DMS153 treated with DMSO at 0.1 percent for 48 hours (cell line): Measurements from ENCODE around the gene MPZL2.

ENCODE experiments used
- DNase-seq: peaks from one replicate; lab custom pipeline; 2025; ENCODE audit not compliant: unreplicated experiment; lab: John Stamatoyannopoulos, UW

The MPZL2 gene

DNA sequence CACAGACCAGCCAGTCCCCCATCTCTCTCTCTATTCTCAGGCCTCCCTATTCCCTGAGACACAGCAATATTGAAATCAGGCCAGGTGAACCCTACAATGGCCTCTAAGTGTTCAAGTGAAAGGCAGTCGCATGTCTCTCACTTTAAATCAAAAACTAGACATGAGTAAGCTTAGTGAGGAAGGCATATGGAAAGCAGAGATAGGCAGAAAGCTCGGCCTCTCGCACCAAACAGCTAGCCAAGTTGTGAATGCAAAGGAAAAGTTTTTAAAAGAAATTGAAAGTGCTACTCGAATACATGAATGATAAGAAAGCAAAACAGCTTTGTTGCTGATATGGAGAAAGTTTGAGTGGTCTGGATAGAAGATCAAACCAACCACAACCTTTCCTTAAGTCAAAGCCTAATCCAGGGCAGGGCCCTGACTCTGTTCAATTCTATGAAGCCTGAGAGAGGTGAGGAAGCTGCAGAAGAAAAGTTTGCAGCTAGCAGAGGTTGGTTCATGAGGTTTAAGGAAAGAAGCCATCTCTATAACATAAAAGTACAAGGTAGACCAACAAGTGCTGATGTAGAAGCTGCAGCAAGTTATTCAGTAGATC, 19.8 kb upstream of the MPZL2 start:
- DNase-seq = no peak

DNA sequence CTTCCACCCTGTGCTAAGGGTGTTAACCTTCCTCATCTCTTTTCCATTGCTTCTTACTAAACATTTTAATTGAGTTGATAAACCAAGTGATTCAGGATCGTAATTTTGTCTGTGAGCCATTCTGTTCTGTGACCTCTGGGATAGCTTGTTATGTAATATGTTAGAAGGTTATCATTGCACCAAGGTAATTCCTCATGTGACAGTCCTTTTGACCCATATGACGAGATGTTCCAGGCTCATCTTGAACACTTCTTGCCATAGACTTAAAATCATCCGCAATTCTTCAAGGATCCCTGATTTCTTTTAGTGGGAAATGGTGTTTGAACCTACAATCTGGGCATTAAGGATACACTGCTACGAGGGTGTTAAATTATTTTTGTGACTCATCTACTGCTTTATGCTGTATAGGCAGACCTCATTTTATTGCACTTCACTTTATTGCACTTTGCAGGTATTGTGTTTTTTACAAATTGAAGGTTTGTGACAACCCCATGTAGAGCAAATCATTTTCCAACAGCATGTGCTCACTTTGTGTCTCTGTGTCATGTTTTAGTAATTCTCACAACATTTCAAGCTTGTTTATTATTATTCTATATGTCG, 19.0 kb upstream of the MPZL2 start:
- no peak for DNase-seq

DNA sequence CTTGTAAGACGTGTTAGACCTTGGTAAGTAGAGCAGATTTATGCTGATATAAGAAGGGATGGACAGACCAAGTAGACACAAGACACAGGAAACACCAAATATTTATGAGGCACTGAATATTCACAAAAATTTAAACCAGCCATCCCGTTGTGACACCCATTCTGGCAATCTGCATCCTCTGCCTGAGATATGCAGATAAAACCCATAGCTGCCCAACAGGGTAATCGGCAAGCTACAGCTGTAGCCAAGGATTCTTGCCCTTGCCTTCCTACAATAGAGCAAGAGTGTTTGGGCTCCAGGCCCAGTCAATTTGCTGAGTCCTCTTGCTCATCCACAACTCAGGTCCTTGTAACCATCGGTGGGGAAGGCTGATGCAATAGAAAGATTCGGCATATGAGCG, 18.5 kb upstream of the MPZL2 start:
- no peak for DNase-seq

DNA sequence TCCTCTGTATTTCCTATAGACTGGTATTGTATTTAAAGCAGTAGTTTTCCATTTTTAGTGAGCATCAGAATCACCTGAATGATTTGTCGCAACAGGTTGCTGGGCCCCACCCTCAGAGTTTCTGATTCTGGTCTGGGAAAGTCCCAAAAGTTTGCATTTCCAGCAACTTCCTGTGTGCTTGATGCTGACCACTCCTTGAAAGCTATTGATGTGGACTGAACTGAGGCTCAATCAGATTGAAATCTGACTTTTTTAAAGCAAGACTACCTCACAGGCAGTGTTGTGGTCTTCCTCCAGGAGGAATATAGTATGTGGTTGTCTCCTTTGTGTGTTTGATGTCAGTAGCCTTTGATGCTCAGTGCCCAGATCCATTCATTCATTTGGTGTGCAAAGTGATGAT, 17.2 kb upstream of the MPZL2 start:
- DNase-seq = no peak

DNA sequence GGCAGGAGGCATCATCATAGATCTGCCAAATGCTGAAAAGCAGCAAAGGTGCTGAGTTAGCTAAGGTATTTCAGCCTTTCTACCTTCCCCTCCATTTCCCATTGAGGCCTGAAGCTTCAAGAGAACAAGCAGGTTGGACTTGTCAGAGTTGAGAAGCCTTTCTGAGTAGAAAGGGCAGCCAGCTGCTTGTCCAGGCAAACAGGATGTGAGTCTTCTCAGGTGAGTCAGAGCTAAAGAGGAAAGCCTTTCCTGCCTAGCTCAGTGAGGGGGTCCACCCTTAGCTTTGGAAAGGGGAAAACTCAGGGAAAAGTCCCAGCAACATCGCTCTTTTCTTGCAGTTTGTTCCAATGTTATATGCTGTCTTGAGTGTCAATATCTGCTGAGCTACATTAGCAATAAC, 13.2 kb upstream of the MPZL2 start:
- DNase-seq = no peak

DNA sequence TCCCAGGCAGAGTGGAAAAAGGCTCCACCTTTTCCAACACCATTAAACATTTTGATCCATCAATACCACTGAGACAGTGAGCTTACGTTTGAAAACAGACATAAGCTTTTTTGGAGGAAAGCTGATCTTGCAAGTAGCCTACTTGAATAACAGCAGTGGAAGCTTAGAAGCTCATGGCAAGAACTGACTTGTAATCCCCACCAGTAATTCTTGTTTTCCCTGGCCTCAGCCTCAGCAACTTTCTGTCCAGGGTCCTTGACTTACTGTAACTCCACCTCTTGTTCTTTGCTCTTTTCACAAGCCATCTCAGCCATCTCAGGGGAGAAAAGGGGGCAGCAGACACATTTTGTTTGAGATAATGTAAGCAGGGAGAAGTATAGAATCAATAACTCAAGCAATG, 12.3 kb upstream of the MPZL2 start:
- DNase-seq = no peak

DNA sequence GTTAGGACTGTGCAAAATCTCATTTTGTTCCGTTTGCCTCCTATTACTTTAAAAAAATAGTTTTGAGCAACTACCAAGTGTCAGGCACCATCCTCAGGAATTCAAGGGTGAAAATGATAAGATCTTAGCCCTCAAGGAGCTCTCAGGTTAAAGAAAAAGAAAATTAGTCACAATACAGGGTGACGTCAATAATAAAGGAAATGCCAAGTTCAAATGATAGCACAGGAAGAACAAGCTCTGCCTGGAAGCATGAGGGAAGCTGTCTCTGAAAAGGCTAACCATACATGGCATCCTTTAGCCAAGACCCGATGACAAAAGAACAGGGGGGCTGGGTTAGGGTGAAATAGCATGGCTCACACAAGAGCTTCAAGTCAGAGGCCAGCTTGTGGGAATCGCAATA, 11.1 kb upstream of the MPZL2 start:
- DNase-seq = no peak

DNA sequence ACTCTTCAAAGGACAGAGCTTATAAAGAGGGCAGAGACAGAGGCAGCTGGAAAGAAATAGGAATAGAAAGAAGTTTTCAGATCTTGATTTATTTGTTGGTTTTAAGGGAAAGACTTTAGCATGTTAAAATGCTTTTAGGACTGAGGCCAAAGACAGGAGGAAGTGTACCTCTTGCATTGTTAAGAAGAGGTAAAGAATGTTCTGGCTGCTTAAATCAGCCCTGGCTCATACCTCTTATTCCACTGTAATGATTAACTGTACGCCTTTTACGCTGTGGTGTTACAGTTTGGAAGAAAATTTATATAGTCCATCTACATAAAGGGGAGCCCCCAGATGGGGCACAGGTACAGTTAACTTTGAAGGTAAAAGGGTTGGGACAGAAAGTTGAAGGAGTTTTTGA, 10.1 kb upstream of the MPZL2 start:
- no peak for DNase-seq

DNA sequence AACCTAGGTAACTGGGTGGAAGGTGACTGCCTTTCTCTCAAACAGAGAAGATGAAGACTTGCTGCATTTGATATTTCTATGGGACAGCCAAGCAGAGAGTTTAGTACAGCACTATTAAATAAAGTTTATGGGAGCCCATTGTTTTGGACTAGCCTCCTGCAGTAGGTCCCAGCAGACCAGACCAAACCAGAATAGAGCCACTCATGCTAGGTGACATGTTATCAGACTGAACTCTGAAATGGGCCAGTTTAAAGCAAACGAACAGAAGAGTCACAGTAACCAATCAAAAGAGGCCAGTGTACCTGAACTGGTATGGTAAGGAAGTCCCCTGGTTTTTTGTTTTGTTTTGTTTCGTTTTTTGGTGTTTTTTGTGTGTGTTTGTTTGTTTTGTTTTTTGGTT, 7.9 kb upstream of the MPZL2 start:
- no peak for DNase-seq

DNA sequence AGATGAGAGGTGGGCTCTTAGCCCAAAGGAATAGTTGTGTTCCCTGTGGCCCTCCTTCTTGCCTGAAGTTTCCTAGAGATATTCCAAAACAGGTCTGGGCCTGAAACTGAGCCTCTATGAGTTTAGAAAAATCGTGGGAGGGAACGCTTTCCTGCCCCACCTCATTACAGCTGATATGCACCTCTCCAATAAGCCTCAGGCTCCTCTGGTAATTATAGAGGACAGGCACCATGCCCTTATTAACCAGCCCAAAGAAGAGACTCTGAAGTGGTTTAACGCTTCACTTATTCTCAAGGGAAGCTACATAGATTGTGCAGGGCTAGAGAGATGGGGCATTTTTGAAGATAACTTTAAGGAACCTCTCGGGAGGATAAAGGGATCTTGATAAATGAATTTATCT, 3.4 kb upstream of the MPZL2 start:
- DNase-seq = no peak

DNA sequence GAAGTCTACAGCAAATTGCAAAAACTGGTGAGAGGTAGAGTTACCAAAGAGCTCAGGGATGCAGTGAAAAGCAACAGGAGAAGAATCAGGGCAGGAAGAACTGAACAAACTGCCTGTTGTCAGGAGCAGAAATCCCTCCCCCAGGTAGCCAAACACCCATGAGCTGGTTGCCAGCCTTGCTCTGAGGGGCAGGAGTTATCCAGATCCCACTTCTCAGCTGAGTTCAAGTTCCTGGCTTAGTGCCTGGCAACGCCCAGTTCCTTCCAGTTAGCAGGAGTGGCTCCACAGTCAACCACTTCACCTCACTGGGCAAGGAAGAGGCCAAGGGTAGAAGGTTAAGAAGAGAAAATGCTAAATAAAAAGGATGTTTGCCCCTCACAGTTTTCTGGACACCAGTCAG, 1.9 kb upstream of the MPZL2 start:
- DNase-seq = no peak

DNA sequence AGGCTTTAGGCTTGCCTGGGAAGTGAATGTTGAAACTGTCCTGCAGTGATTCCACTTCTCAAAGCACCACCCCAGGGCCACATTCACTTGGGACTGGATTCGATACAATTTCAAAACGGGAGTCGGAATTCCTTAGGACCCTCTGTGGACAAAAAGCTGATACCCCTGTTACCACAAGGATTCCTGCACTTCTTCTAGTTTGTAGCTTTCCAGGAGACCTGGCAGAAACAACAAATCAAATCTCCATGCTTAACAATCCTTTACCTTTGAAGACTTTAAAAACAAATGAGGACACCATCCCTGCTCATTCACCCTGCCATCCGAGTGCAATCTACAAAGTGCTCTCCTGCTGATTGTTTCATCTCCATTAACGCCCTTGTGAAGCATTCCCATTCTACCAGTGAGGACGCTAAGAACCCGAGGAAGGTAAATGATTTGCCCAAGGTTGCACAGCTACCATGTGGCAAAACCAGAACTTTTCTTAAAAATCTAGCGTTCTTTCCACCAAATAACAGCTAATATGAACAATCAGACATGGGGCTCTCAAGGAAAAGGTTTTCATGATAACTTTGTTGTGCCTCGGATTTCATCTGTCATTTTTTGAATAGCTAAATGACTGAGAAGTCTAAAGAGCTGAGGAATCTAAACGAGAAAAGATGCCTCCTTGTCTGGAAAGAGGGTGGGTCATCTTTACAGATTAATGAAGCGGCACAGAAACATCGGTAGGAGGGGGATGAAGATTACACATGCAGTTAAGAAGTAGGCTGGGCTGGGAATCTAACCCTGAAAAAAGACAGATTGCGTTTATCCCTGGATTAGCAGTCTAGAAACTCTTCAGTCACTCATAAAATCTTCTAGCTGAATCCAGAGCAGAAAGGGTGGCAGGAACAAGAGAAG, 720 bp upstream of the MPZL2 start:
- DNase-seq = no peak

DNA sequence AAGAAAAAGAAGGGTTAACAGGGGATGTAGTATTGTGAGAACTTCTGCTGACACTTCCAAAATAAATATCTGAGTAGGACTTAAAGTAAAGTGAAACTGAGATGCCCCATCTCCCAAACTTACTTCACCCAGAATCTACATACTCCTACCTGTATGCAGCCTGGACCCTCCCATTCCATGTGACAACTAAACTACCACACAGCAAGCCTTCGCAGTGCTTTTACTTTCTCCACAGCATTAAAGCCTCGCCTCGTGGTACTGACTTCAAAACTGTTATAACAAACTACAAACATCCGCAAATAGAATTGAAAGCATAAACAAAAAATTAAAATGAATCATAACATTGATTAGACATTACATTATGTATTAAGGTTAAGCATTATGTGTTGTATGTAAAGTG, 985 bp downstream of the MPZL2 start:
- DNase-seq = no peak

DNA sequence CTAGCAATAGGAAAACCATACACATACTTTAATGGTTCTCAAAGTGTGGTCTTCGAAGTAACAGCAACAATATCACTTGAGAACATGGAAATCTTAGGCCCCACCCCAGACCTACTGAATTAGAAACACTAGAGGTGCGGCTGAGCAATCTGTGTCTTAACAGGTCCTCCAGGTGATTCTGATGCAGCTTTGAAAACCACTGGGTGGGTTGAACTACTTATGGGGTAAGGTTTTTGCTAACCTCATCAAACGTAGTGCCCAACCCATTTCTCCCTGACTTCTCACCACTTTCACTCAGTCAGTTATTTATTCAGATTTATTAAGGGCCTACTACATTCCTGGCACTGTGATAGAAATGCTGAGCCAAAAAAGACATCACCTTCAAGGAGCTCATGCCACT, 3.7 kb downstream of the MPZL2 start:
- no peak for DNase-seq

DNA sequence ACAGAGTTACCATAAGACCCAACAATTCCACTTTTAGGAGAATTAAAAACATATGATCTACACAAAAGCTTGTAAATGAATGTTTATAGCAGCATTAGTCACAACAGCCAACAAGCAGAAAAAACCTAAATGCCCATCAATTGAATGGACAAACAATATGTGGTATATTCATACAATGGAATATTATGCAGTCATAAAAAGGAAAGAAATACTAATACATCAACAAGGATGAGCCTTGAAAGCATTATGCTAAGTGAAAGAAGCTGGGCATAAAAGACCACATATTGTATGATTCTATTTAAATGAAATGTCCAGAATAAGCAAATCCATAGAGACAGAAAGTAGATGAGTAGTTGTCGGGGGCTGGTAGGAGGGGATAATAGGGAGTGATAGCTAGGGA, 5.0 kb downstream of the MPZL2 start:
- no peak for DNase-seq

DNA sequence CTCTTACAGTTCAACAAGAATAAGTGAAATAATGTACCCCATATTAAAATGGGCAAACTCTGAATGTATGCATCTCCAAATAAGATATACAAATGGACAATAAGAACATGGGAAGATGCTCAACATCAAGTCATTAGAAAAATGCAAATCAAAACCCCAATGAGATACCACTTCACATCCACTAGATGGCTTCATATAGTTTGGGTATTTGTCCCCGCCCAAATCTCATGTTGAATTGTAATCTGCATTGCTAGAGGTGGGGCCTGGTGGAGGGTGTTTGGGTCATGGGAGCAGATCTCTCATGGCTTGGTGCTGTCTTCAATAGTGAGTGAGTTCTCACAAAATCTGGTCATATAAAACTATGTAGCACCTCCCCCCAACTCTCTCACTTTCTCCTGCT, 5.7 kb downstream of the MPZL2 start:
- DNase-seq = no peak

DNA sequence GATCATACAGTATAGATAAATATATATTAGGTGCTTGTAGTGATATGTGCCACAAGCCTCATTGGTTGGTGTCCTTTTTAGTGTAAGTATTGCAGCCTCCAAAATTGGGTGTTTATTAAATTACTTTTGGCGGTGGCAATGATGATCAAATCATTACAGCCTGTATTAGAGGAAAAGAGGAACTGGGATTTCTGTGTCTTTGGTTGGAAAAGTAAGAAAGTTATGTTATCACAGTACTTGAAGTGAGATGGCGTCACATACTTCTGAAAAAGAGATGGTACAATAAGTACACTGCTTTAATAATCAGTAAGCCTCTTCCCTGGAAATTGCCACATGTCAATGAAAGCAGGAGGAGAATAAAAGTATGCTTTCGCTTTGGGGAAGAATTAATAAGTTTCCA, 11.4 kb downstream of the MPZL2 start:
- no peak for DNase-seq

DNA sequence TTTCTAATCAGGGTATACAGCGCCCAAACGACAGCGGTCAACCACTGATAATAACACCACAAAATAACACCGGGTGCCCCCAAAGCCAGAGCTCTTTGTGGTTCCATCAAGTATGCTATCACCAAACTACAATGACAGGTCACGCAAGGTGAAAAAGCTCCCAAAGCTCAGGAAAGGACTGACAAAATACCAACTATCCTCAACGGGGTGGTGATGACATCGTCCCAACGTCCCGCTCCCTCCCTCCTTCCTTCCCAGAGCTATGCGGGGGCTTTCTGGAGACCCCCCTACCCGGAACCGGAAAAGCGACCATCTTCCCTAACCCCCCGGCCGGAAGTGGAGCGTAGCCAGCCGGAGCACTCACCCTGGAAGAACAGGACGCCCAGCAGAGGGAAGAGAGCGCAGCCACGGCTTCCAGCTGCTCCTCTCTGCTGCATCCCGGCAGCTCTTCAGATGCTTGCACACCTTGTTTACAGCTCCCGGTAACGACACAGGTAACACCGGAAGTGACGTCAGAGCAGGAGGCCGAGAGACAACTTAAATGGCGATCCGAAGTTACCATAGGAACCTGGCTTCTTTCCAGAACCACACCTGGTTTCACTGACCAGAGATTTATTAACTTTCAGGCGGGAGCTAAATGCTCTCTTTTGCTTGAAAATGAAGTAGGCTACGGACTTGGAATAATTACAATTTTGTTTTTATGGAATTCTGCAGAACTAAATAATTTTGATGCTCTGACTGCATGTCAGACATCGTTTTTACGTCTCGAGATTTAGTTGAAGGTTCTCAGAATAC, 12.0 kb downstream of the MPZL2 start, which contains the start of gene MPZL3:
TSS of gene MPZL3 (minus strand) at position 508 of the 795 bp plus-strand sequence. CDS start at position 437, 71 bp downstream.
- DNase-seq = peak; percentile 90

DNA sequence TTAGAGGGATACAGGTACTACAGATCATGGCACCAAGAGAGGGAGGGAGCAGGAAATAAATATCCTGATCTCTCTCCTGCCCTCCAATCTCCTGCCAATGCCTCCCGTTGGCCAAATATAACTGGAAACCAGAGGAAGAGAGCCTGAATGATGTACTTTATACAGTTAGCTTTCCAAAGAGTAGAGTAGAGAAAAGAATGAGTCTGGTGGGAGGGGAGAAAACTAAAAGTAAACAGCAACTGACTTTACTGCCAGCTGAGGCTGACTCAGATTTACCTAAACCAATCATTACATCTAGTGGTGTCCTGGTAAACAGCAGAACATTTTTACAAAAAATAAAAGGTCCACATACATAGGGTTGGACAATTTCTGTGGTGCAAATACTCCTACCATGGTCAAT, 17.1 kb downstream of the MPZL2 start:
- no peak for DNase-seq

DNA sequence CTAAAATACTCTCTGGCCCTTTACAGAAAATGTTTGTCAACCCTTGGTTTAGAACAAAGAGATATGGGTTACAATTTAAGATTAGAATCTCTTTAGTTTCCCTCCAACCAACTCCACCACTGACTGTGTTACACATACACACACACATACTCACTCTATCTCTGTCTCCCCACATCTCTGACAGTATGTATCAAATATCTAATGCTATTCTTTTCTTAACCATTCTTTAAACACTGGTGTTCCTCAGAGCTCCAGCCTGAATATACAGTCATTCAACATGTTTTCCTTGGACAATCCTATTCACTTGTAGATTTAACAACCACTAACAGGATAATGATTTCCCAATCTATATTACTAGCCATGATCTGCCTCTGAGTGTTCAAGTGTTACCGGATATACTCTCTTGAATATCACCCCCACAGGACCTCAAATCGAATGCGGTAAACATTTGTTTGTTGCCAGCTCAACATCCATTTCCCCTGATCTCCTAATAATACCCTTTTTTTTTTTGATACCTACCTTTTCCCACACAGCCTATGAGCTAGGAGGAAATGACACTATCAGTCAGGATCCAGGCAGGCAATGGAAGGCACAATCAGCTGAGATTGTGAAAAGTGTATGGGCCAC, 18.0 kb downstream of the MPZL2 start:
- DNase-seq = no peak
